ENCODE results near the gene RAB11FIP3. TPM values are rescaled to one million over a fixed set of nuclear protein-coding genes. Genes with fewer than 3 reads are reported as not detected.

RAB11FIP3 gene
- total RNA-seq, 1 experiment from 2014 or later = 33.7 TPM

GRCh38 chr16:520847-521246 is 95.4 kb downstream of the RAB11FIP3 start:
- CTCF ChIA-PET = no interaction called here
- no peak for DNase-seq
- no peak overlapping the region for H3K27ac Mint-ChIP-seq (ENCODE audit: unreplicated experiment)
- H3K9me3 Mint-ChIP-seq (ENCODE audit: low read depth, unreplicated experiment) = no peaks in the 10 kb centered on the region
- H3K4me3 Mint-ChIP-seq (ENCODE audit: low read depth, unreplicated experiment) = no peak overlapping the region
- TF ChIP-seq, protein P1, sequence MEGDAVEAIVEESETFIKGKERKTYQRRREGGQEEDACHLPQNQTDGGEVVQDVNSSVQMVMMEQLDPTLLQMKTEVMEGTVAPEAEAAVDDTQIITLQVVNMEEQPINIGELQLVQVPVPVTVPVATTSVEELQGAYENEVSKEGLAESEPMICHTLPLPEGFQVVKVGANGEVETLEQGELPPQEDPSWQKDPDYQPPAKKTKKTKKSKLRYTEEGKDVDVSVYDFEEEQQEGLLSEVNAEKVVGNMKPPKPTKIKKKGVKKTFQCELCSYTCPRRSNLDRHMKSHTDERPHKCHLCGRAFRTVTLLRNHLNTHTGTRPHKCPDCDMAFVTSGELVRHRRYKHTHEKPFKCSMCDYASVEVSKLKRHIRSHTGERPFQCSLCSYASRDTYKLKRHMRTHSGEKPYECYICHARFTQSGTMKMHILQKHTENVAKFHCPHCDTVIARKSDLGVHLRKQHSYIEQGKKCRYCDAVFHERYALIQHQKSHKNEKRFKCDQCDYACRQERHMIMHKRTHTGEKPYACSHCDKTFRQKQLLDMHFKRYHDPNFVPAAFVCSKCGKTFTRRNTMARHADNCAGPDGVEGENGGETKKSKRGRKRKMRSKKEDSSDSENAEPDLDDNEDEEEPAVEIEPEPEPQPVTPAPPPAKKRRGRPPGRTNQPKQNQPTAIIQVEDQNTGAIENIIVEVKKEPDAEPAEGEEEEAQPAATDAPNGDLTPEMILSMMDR (IDR thresholded peaks at IDR 0.05; ENCODE audit: unreplicated experiment) = no peak
- peaks cover 44% of the 10 kb centered on the region for H3K36me3 Mint-ChIP-seq (ENCODE audit: insufficient read depth, unreplicated experiment)
- peaks cover 16% of the 10 kb centered on the region for H3K4me1 Mint-ChIP-seq (ENCODE audit: low read depth, unreplicated experiment)
- no peaks in the 10 kb centered on the region for H3K27me3 Mint-ChIP-seq (ENCODE audit: unreplicated experiment)
- intact Hi-C loops (cut with micrococcal nuclease; ENCODE audit: unreplicated experiment) = loop anchor here (10.0 kb wide), 1 partner anchor 114 kb away; the partner anchor contains the start of genes METTL26 and WFIKKN1
- no TSS peak for BruUV-seq (replicated peaks)

GRCh38 chr16:521381-522210 is 96.1 kb downstream of the RAB11FIP3 start:
- peak overlapping the region; percentile 70 for H3K27ac Mint-ChIP-seq (ENCODE audit: unreplicated experiment)
- peak; percentile 65 for DNase-seq
- intact Hi-C loops (cut with micrococcal nuclease; ENCODE audit: unreplicated experiment) = loop anchor here (10.0 kb wide), 1 partner anchor 113 kb away; the partner anchor contains the start of genes METTL26 and WFIKKN1
- CTCF ChIA-PET = no interaction called here
- H3K36me3 Mint-ChIP-seq (ENCODE audit: insufficient read depth, unreplicated experiment) = peaks cover 51% of the 10 kb centered on the region
- peaks cover 19% of the 10 kb centered on the region for H3K4me1 Mint-ChIP-seq (ENCODE audit: low read depth, unreplicated experiment)
- no TSS peak for BruUV-seq (replicated peaks)
- TF ChIP-seq, protein P1 (IDR thresholded peaks at IDR 0.05; ENCODE audit: unreplicated experiment) = peak; percentile 41
- H3K4me3 Mint-ChIP-seq (ENCODE audit: low read depth, unreplicated experiment) = no peak overlapping the region
- H3K27me3 Mint-ChIP-seq (ENCODE audit: unreplicated experiment) = no peaks in the 10 kb centered on the region
- H3K9me3 Mint-ChIP-seq (ENCODE audit: low read depth, unreplicated experiment) = no peaks in the 10 kb centered on the region

DNA sequence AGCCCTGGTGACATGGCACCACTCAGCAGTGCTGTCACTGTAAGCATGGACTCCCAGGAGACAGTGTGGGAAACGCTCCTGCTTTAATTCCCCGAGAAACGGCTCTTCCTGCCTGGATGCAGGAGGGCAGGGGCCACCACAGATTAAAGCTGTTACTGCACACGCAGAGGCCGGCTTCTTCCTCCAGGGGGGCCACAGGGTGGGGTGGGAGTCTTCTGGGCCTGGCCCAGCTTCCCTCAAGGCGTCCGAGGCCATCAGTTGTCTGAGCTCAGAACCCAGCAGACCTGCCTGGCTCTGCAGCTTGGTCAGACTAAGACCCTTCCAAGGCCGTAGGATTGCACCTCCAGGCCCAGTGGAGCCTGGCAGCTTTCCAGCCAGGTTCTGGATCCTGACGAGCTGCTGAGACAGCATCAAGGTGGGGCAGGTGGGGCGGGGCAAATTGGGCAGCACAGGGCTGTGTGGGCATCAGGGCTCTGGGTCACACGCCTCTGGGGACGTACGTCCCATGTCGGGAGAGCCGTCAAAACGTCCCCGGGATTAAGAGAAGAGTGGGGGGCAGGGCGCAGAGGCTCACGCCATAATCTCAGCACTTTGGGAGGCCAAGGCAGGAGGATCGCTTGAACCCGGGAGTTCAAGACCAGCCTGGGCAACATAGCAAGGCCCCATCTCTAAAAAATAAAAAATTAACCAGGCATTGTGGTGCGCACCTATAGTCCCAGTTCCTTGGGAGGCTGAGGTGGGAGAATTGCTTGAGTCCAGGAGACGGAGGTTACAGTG is 97.1 kb downstream of the RAB11FIP3 start:
- intact Hi-C loops (cut with micrococcal nuclease; ENCODE audit: unreplicated experiment) = loop anchor here (10.0 kb wide), 1 partner anchor 112 kb away; the partner anchor contains the start of genes METTL26 and WFIKKN1
- CTCF ChIA-PET = interaction anchor here (1.0 kb wide), 1 partner anchor 10 kb away, joined by 6 read pairs; no protein-coding TSS in a partner anchor
- no peaks in the 10 kb centered on the region for H3K27me3 Mint-ChIP-seq (ENCODE audit: unreplicated experiment)

More for the DNA sequence above, 97.1 kb downstream of the RAB11FIP3 start:
- no TSS peak for BruUV-seq (replicated peaks)
- no peak overlapping the region for H3K4me3 Mint-ChIP-seq (ENCODE audit: low read depth, unreplicated experiment)
- peaks cover 19% of the 10 kb centered on the region for H3K4me1 Mint-ChIP-seq (ENCODE audit: low read depth, unreplicated experiment)
- peak overlapping the region; percentile 61 for H3K27ac Mint-ChIP-seq (ENCODE audit: unreplicated experiment)
- no peak for DNase-seq
- TF ChIP-seq, protein P1 (IDR thresholded peaks at IDR 0.05; ENCODE audit: unreplicated experiment) = no peak
- H3K36me3 Mint-ChIP-seq (ENCODE audit: insufficient read depth, unreplicated experiment) = peaks cover 60% of the 10 kb centered on the region
- H3K9me3 Mint-ChIP-seq (ENCODE audit: low read depth, unreplicated experiment) = no peaks in the 10 kb centered on the region

Data from Calu3 (cell line).